Endothelial cell of umbilical vein (primary cell): ENCODE results near the gene CPNE9. TPM values are rescaled to one million over a fixed set of nuclear protein-coding genes. Genes with fewer than 3 reads are reported as not detected.

ENCODE experiments used
- BruUV-seq: library from RNA; stranded (reverse); fragments of 400-500 nt; replicated peaks from 2 replicates; lab custom pipeline; 2021; lab: Mats Ljungman, UMichigan
- CTCF ChIA-PET: fragments of 300-600, 350-600 bp; sonication (Branson Sonifier 250); formaldehyde crosslinking; loops from one replicate; lab custom pipeline; 2021; ENCODE audit warnings: antibody characterized with exemption, inconsistent platforms; lab: Charles Lee
- POLR2A ChIA-PET: fragments of 300-600, 350-600 bp; sonication (Branson Sonifier 250); formaldehyde crosslinking; loops from one replicate; lab custom pipeline; 2021; ENCODE audit warnings: antibody characterized with exemption, inconsistent platforms; lab: Charles Lee
- DNase-seq: peaks from one replicate; pipeline ENCODE4 v3.0.0-alpha.2; 2011; ENCODE audit warnings: low read depth, low spot score
- FAIRE-seq: peaks from 2 replicates; lab custom pipeline; 2011; peaks lifted over from hg19 to GRCh38; lab: Jason Lieb, UNC
- H2AFZ ChIP-seq: 2 replicates; pipeline ENCODE4 v1.6.0; 2012; ENCODE audit warnings: low read depth, low read length, control low read depth, inconsistent platforms
- H3K27ac ChIP-seq: 2 replicates; pipeline ENCODE4 v1.5.1; 2011; ENCODE audit warnings: low read depth, mild to moderate bottlenecking, control low read depth, low read length, moderate library complexity; ENCODE audit not compliant: insufficient read depth
- H3K27me3 ChIP-seq, 2 experiments: 2 replicates each; pipeline versions ENCODE4 v1.6.0 to v1.6.1; 2011; ENCODE audit warnings: low read length in 2 of 2, mixed read lengths in 1 of 2; ENCODE audit not compliant: control insufficient read depth in 2 of 2, insufficient read depth in 2 of 2
- H3K36me3 ChIP-seq, 2 experiments: 2 replicates in 1 of 2; 3 replicates in 1 of 2; pipeline ENCODE4 v1.5.1; 2011; ENCODE audit warnings: low read length in 2 of 2, mild to moderate bottlenecking in 1 of 2, moderate library complexity in 1 of 2; ENCODE audit not compliant: control insufficient read depth in 2 of 2, insufficient read depth in 2 of 2; ENCODE audit errors: extremely low read depth in 1 of 2
- H3K4me1 ChIP-seq: 3 replicates; pipeline ENCODE4 v1.5.1; 2011; ENCODE audit warnings: mild to moderate bottlenecking, low read length; ENCODE audit not compliant: control insufficient read depth, insufficient read depth; ENCODE audit errors: extremely low read depth
- H3K4me2 ChIP-seq: 2 replicates; pipeline ENCODE4 v1.6.1; 2011; ENCODE audit warnings: low read length, control low read depth, mixed read lengths; ENCODE audit not compliant: insufficient read depth
- H3K4me3 ChIP-seq, 3 experiments: fragments of 200-600 bp in 1 of 3; sonication (generic), shearing (Covaris generic) in 1 of 3; replicated peaks in 1 of 3; 2 replicates each; pipeline ENCODE4 v1.5.1; 2011 to 2016; ENCODE audit warnings: control low read depth in 3 of 3, low read length in 3 of 3, mild to moderate bottlenecking in 2 of 3, inconsistent platforms in 1 of 3, low read depth in 1 of 3, moderate library complexity in 1 of 3; ENCODE audit not compliant: insufficient read depth in 1 of 3
- H3K79me2 ChIP-seq: 2 replicates; pipeline ENCODE4 v1.6.0; 2012; ENCODE audit warnings: low read length, inconsistent platforms; ENCODE audit not compliant: control insufficient read depth, insufficient read depth
- H3K9ac ChIP-seq: replicated peaks from 2 replicates; pipeline ENCODE3; 2011; ENCODE audit warnings: low read length, control low read depth; ENCODE audit not compliant: insufficient read depth; ENCODE audit errors: extremely low read depth
- H3K9me1 ChIP-seq: replicated peaks from 3 replicates; pipeline ENCODE4 v1.6.0; 2011; ENCODE audit warnings: mild to moderate bottlenecking, low read length; ENCODE audit not compliant: control insufficient read depth, insufficient read depth; ENCODE audit errors: extremely low read depth
- H3K9me3 ChIP-seq: replicated peaks from 2 replicates; pipeline ENCODE4 v1.5.1; 2012; ENCODE audit warnings: low read length, inconsistent platforms; ENCODE audit not compliant: control insufficient read depth, insufficient read depth
- H4K20me1 ChIP-seq: replicated peaks from 2 replicates; pipeline ENCODE3; 2011; ENCODE audit warnings: mild to moderate bottlenecking, low read length; ENCODE audit not compliant: control insufficient read depth, insufficient read depth; ENCODE audit errors: extremely low read depth
- CTCF ChIP-seq, 2 donors: IDR thresholded peaks; 1 replicate in 1 of 2; 2 replicates in 1 of 2; pipeline ENCODE4 v1.5.1; 2011; ENCODE audit warnings: low read length in 2 of 2, mild to moderate bottlenecking in 2 of 2, moderate library complexity in 2 of 2, control low read depth in 1 of 2, inconsistent platforms in 1 of 2, low read depth in 1 of 2; ENCODE audit not compliant: insufficient read depth in 1 of 2; ENCODE audit errors: extremely low read depth in 1 of 2
- EZH2 ChIP-seq: IDR thresholded peaks from 2 replicates; pipeline ENCODE4 v1.6.1; 2012; ENCODE audit warnings: borderline replicate concordance, low read depth, mild to moderate bottlenecking, moderate library complexity, low read length, inconsistent platforms; ENCODE audit not compliant: severe bottlenecking
- FOS ChIP-seq: IDR thresholded peaks from 2 replicates; pipeline ENCODE4 v1.6.1; 2011; ENCODE audit warnings: mild to moderate bottlenecking, low read length, moderate library complexity, borderline replicate concordance; ENCODE audit not compliant: insufficient read depth
- GATA2 ChIP-seq: IDR thresholded peaks from 2 replicates; pipeline ENCODE4 v1.7.0; 2011; ENCODE audit warnings: low read depth, mild to moderate bottlenecking, moderate library complexity, mixed read lengths, low read length; ENCODE audit not compliant: insufficient read length, insufficient read depth
- JUN ChIP-seq: IDR thresholded peaks from 2 replicates; pipeline ENCODE4 v1.6.1; 2011; ENCODE audit warnings: borderline replicate concordance, low read depth; ENCODE audit not compliant: insufficient read length, insufficient read depth
- MAX ChIP-seq: IDR thresholded peaks from 2 replicates; pipeline ENCODE4 v1.6.1; 2011; ENCODE audit not compliant: insufficient read depth, insufficient read length
- MYC ChIP-seq: IDR thresholded peaks from one replicate; pipeline ENCODE4 v1.6.1; 2011; ENCODE audit warnings: mild to moderate bottlenecking, low read depth, low read length
- POLR2A ChIP-seq: IDR thresholded peaks from 2 replicates; pipeline ENCODE4 v1.6.1; 2012; ENCODE audit warnings: low read depth, mild to moderate bottlenecking, control low read depth, low read length
- POLR2AphosphoS5 ChIP-seq: IDR thresholded peaks from 2 replicates; pipeline ENCODE4 v1.6.1; 2012; ENCODE audit warnings: low read depth, mild to moderate bottlenecking, control low read depth, low read length, moderate library complexity; ENCODE audit not compliant: insufficient read depth
- dilution Hi-C: fragments of 300-500 bp; cut with MboI; formaldehyde crosslinking; loops from one replicate; pipeline ENCODE4 v1.15.0; 2019; ENCODE audit warnings: low sequenced_read_pairs; ENCODE audit not compliant: extremely low pct_ligation_motif_present
- intact Hi-C: fragments of 100-400 bp; cut with micrococcal nuclease; formaldehyde crosslinking; loops from one replicate; pipeline ENCODE4 v1.10.0; 2022
- polyA plus RNA-seq, 4 experiments: library from polyadenylated mRNA; depleted of rRNA in 3 of 4; stranded (reverse) in 3 of 4; unstranded in 1 of 4; fragments of >200 nt; gene quantifications; 2 replicates each; pipeline versions ENCODE4 v1.2.1 to v1.2.3, GENCODE V29; 2011 to 2012; ENCODE audit warnings: missing spikeins in 1 of 4
- total RNA-seq: library from RNA; stranded (reverse); gene quantifications from 2 replicates; pipeline ENCODE4 v1.2.3, GENCODE V29; 2021

Gene CPNE9
- total and polyA plus RNA-seq, 2 donors (not counting 3 experiments of a cell fraction or from before 2014, with no cell fraction given): not detected

- ChIA-PET CTCF (interaction anchor here (1.4 kb wide), 1 partner anchor 10 kb away, joined by 5 read pairs; no protein-coding TSS in a partner anchor), POLR2A (no interaction called here)
- Histone ChIP-seq H3K9me1 (no peaks in the 10 kb centered on the region), H3K27me3 (no peaks in the 10 kb centered on the region), H3K4me1 (no peaks in the 10 kb centered on the region), H3K9me3 (no peaks in the 10 kb centered on the region), H3K4me3 (no peak overlapping the region), H4K20me1 (no peaks in the 10 kb centered on the region), H3K9ac (no peak overlapping the region), H3K36me3 (peaks cover 0 to 27% of the 10 kb centered on the region in 2 experiments), H3K79me2 (no peaks in the 10 kb centered on the region), H3K27ac (no peak overlapping the region), H2AFZ (no peak overlapping the region), H3K4me2 (no peak overlapping the region)
- FAIRE-seq: no peak
- DNase-seq: no peak
- BruUV-seq: no TSS peak
- dilution Hi-C loops: no loop called here
- TF ChIP-seq FOS (no peak), MAX (no peak), MYC (no peak), EZH2 (no peak), POLR2AphosphoS5 (no peak), GATA2 (no peak), POLR2A (no peak), CTCF (IDR thresholded peaks at IDR 0.05; ENCODE audit: extremely low read depth in 1 of 2, insufficient read depth in 1 of 2, low read depth in 1 of 2, low read length in 2 of 2) (no peak), JUN (no peak)
- intact Hi-C loops: no loop called here
Measured at GRCh38 chr3:9697892-9698291, 5.7 kb upstream of the CPNE9 start.
